Neural crest cell (in vitro differentiated cells): Measurements from ENCODE around the gene GRID2IP. TPM values are rescaled to one million over a fixed set of nuclear protein-coding genes. Genes with fewer than 3 reads are reported as not detected.

ENCODE experiments used
- DNase-seq: peaks from one replicate; pipeline ENCODE4 v3.0.0; 2021; ENCODE audit warnings: low read depth, mixed read lengths, low spot score
- H3K27ac Mint-ChIP-seq: one replicate; pipeline ENCODE4 v1.8.0; 2021; ENCODE audit warnings: mild to moderate bottlenecking, mixed read lengths; ENCODE audit not compliant: unreplicated experiment
- H3K27me3 Mint-ChIP-seq: 2 replicates; pipeline ENCODE4 v1.8.0; 2021; ENCODE audit warnings: low read depth, mild to moderate bottlenecking, mixed read lengths
- H3K36me3 Mint-ChIP-seq: 2 replicates; pipeline ENCODE4 v1.8.0; 2021; ENCODE audit warnings: low read depth, mild to moderate bottlenecking, mixed read lengths
- H3K4me1 Mint-ChIP-seq: 2 replicates; pipeline ENCODE4 v1.8.0; 2021; ENCODE audit warnings: mixed read lengths
- H3K4me3 Mint-ChIP-seq: one replicate; pipeline ENCODE4 v1.8.0; 2021; ENCODE audit warnings: mild to moderate bottlenecking, mixed read lengths
- H3K9me3 Mint-ChIP-seq: 2 replicates; pipeline ENCODE4 v1.8.0; 2021; ENCODE audit warnings: mixed read lengths
- CTCF ChIP-seq: fragments of 200-600 bp; sonication (generic); conservative IDR thresholded peaks from 2 replicates; pipeline ENCODE4 v1.5.0; 2021; ENCODE audit warnings: antibody characterized with exemption, mild to moderate bottlenecking
- total RNA-seq: library from RNA; stranded (reverse); gene quantifications from 2 replicates; pipeline ENCODE4 v1.2.1, GENCODE V29; 2021

Gene GRID2IP
- total RNA-seq, 1 donor from 2014 or later, result 0.54 TPM

- H3K27me3 Mint-ChIP-seq, result no peaks in the 10 kb centered on the region
- H3K9me3 Mint-ChIP-seq, result no peaks in the 10 kb centered on the region
- no peak overlapping the region for H3K4me3 Mint-ChIP-seq
- no peak for TF ChIP-seq CTCF
- H3K36me3 Mint-ChIP-seq, result no peaks in the 10 kb centered on the region
- DNase-seq, result no peak
- no peak overlapping the region for H3K27ac Mint-ChIP-seq
- peaks cover 39% of the 10 kb centered on the region for H3K4me1 Mint-ChIP-seq
Observed at GRCh38 chr7:6479067-6479466, 72.2 kb downstream of the GRID2IP start.

GRCh38 chr7:6478186-6478585 is 73.1 kb downstream of the GRID2IP start:
- Mint-ChIP-seq H3K27ac (no peak overlapping the region), H3K4me3 (peak overlapping the region; percentile 65), H3K4me1 (peaks cover 38% of the 10 kb centered on the region), H3K36me3 (no peaks in the 10 kb centered on the region), H3K27me3 (no peaks in the 10 kb centered on the region), H3K9me3 (no peaks in the 10 kb centered on the region)
- TF ChIP-seq CTCF, result no peak
- DNase-seq, result no peak

GRCh38 chr7:6477318-6477660 is 74.0 kb downstream of the GRID2IP start:
- Mint-ChIP-seq H3K27me3 (no peaks in the 10 kb centered on the region), H3K36me3 (peaks cover 1% of the 10 kb centered on the region), H3K4me3 (no peak overlapping the region), H3K9me3 (no peaks in the 10 kb centered on the region), H3K4me1 (peaks cover 30% of the 10 kb centered on the region), H3K27ac (no peak overlapping the region)
- no peak for TF ChIP-seq CTCF
- DNase-seq, result no peak

GRCh38 chr7:6476596-6477317 is 74.5 kb downstream of the GRID2IP start:
- Mint-ChIP-seq H3K4me1 (peaks cover 28% of the 10 kb centered on the region), H3K27me3 (no peaks in the 10 kb centered on the region), H3K9me3 (no peaks in the 10 kb centered on the region), H3K4me3 (no peak overlapping the region), H3K36me3 (peaks cover 5% of the 10 kb centered on the region), H3K27ac (no peak overlapping the region)
- no peak for DNase-seq
- no peak for TF ChIP-seq CTCF

GRCh38 chr7:6475433-6476186 is 75.7 kb downstream of the GRID2IP start:
- no peaks in the 10 kb centered on the region for H3K27me3 Mint-ChIP-seq
- no peak overlapping the region for H3K27ac Mint-ChIP-seq
- H3K4me1 Mint-ChIP-seq, result peaks cover 16% of the 10 kb centered on the region
- no peaks in the 10 kb centered on the region for H3K9me3 Mint-ChIP-seq
- TF ChIP-seq CTCF, result no peak
- DNase-seq, result no peak
- H3K4me3 Mint-ChIP-seq, result peak overlapping the region; percentile 2
- H3K36me3 Mint-ChIP-seq, result peaks cover 8% of the 10 kb centered on the region
